T-helper 9 cell (primary cell): Measurements from ENCODE around the gene NAV3.

Experiments
- DNase-seq: peaks from one replicate; pipeline ENCODE4 v3.0.0-alpha.2; 2020

Gene NAV3

DNA sequence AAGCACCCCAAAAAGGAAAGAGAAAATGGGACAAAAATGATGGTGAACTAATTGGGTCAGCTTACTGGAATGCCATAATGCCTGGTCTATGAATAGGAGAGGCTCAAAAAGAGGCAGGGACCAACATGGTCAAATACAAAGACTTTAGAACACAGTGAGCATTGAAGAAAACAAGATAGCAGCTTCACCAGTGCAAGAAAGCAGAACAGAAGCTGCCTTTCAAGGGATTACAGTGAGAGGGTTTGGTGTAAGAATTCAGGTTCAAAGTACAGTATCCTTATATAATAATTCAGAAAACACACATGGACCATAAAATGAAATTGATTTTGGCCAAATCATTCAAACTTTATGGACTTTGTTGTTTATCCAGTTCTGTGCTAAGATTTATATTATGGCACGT, 162.1 kb downstream of the NAV3 start:
- no peak for DNase-seq

DNA sequence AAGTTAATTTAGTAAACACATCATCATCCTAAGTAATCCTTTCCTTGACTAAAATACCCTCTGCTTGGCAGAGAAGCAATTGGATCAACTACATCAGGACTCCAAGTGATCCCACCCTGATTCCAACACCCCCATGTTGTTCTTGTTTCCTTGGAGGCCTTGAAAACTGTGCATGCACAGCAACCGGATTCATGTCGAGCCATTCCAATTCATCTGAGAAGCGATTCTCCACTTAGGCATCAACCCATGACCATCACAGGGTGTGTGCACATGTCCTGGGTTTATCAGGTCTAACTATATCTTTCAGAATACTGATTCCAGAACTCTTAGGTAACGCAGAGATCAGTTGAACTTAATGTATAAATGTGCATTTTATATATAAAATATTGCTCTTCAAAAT, 163.0 kb downstream of the NAV3 start:
- no peak for DNase-seq

DNA sequence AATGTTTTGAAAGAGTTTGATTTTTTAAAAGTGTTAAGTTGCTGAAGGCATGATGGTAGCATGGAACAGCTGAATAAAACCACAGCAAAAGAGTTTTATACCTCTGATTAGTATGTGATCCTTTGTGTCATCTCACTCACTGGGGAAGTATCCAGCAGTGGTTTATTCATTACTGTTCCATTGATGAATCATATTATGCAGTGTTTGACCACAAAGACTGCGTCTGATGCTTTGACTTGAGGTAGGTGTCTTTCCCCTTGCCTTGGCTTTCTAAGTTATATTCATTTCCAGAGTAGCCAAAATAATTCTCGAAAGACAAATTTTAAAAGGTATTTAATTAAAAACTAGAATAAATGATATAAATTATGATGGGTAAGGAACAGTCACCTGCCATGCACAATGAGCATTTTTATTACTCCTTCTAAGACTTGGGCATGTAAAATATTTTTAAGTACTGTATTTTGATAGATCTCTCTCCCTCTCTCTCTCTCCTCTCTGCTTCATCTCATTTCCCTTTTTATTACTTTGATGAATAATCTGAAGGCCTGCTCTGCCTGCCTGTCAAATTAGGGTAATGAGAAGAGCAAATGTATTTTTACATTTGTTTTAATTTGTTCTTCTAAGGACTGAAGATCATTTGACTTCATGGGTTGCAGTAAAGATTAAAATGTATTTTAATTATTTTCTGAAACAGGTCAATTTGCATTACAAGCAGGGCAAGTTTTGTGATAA, 164.9 kb downstream of the NAV3 start:
- no peak for DNase-seq

DNA sequence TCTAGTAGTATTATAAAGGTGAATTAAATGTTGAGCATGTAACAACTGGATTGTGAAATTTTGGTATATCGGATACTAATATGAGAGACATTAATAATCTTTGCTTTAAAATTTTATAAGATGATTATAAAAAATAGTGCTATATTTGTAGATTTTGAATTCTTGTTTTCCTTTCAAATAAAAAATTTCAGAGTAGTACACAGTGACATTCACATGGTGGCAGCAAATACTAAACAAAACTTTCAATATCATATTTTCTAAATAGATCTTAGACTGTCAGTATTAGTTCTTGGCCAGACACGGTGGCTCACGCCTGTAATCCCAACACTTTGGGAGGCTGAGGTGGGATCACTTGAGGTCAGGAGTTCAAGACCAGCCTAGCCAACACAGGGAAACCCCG, 166.0 kb downstream of the NAV3 start:
- DNase-seq = no peak

DNA sequence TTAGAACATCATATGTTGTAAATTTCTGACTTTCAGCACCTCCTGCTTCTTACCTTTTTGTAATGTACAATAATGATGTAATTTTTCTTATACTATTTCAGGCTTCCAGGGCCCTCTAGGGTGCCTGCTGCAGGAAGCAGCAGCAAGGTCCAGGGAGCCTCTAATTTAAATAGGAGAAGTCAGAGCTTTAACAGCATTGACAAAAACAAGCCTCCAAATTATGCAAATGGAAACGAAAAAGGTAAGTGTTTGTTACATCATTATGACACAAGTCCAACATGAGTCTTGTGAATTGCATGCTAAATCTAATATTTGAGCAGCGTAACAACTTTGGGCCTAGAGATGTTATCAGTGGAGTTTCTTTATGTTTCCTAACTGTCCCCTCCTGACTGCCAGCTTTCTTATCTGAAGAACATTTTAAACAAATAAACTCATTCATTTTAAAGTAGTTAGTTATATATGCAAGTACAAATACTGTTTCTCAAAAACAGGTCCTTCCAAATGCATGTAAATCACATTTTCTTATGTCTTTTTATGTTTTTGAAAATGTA, 167.6 kb downstream of the NAV3 start:
- DNase-seq = no peak

DNA sequence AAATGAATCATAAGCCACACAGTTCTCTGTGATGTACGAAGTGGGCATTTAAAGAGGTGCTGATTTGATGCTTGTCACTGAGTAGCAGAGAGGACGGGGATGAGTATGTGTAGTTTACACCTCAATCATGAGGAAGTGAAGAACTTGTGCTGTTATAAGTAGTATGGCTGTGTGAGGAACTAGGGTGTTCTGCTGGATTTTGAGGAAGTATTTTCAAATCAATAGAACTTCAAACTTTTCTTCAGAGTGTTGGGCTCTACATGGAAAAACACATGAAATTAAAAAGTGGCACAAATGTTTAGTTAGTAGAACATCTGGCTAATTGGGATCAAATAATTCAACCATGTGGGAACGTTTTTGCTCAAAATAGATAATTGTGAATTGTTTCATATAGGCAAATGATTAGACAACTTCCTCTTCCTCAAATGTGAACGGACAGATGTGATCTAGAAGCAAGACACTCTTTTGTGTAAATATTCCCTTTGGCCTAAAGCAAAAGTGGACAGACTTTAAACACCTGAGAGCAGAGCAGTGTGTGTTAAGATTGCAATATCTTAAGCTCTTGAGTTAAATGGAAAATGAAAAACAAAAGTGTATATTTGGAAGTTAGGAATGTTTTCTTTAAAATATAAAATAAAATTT, 168.5 kb downstream of the NAV3 start:
- no peak for DNase-seq

DNA sequence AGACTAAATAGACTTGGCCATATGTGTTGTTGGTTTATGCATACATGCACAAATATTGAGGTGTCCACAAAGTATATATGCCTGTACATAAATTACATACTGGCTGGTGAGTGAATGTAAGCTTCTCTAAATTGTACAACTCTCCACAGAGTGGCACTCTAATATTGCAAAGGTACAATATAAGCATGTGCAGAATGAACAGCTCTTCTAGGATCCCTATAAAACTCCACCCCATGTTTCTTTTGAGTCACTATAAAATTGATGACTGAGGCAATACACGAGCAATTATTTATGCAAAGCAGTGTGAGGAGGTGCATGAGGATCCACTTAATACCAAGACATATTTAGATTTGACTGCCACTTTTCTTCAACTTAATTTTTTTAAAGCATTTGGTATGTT, 172.2 kb downstream of the NAV3 start:
- DNase-seq = no peak

DNA sequence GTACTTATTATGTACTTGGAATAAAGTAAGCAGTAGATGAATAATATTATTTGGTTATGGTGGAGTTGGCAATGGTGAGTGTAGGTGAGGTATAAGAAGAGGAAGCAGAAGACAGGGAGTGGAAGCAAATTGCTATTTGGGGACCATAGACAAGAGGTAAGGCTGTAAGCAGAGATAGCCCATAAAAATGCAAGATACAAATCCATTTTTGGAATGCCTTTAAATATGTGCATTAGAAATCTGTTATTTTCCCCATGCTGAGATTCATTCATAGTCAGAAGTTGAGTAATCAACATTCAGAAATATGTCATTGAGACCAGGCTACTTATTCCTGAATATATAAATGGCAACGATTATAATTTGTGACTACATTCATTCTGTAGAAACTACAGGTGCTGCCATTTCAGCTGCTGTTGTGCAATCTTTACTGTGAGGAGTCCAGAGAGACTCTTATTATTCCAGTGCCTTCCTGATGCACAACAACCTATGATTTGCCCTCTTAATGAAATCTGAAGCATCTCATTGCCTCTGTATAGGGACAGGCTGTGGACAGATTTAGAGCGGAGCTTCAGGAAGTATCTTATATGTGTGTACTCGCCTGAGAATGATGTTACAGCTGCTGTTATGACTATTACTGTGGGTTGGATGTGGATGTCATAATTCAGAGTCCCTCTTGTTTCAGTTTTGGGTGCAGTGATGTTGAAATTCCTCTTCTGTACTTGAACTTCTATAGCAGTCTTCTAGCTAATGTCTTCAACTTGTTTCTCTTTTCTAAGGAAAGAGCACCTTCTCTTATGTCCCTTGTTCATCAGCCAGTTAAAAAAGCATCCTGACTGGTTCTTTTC, 173.8 kb downstream of the NAV3 start:
- DNase-seq = no peak

DNA sequence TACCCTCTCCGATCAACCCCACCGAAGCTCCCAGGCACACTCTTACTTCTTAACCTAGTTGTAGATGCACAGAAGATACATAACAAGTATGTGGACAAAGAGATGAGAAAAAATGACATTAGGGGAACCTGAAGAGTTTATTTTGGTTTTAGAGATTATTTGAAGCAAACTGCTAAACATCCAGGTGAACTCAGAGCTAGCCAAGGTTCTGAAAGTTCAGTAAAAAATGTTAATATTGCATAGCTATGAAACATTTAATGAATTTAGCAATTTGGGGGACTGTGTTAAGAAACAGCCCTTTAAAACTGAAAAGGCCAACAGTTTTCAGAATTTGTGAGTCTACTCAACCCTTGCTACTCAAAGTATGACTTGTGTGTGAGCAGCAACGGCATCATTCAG, 174.4 kb downstream of the NAV3 start:
- no peak for DNase-seq

DNA sequence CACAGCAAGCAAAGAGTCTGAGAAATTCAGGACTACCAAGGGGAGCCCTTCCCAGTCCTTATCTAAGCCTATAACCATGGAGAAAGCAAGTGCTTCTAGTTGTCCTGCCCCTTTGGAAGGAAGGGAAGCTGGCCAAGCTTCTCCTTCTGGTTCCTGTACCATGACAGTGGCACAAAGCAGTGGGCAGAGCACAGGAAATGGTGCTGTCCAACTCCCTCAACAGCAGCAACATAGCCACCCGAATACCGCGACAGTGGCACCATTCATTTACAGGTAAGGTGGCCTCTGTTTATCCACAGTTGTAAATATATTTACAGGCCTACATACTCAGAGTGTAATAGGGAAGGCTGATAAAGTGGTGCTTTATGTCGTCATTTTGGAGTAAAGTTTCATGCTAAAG, 176.5 kb downstream of the NAV3 start:
- DNase-seq = no peak

DNA sequence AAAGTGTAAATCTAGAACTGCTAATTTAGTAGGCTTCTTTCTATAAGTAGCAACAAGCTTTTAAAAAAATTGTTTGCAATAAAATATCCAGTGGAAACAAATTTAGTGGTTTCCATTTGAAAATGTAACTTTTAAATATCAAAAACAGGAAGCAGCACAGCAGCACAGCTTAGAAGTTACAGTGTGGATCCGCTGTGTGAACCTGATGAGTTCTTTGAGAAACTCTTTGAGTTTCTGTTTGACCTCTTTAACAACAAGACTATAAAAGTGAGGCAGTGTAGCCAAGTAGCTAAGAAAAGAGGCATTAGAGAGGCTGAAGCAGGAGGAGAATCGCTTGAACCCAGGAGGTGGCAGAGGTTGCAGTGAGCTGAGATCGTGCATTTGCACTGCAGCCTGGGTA, 178.3 kb downstream of the NAV3 start:
- no peak for DNase-seq

DNA sequence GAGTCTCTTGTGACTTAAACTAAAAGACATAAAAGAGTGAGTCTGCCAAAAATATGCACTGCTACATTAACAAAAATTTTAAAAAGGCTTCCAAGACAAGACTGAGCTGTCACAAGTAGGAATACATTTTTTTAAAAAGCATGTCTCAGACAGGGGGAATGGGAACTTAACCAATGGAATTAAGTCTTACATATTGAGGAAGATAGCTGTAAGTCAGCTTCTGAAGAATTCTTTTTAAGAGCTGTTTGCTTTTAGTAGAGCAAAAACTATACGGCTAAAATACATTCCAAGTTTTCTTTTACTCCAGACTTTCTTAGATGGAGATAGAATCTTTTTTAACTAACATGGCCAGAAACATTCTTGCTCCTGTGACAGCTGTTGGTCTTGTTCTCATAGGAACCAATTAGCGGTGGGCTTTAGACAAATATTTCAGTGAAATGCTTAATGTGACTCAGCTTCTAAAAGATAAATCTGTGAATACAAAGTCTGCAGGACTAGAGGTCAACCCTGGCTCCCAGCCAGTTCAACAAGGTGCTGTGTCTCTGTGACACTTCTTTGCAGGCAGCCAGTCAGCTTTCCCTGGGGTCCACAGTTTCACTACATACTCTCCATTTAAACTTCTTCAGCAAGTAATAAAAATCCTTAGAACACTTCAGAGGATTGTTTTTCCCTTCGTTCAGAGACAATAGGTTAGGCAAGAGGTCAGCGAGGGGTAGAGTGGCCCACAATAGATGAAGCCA, 187.6 kb downstream of the NAV3 start:
- no peak for DNase-seq

DNA sequence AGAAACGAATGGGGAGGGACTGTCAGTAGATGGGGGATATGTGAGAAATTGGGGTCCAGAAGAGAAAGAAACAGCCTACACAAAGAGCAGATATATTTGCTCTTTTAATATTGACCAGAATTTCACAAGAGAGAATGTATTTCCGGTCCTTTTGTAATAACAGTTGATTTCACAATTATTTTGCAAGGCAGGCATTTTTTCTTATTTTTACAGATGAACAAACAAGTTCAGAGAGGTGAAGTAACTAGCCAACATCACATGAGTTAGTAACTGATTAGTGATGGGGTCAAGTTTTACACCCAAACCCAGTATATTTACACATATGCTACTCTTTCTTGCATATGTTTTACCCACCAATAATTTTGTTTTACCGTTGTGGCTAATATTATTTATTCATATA, 188.2 kb downstream of the NAV3 start:
- no peak for DNase-seq

DNA sequence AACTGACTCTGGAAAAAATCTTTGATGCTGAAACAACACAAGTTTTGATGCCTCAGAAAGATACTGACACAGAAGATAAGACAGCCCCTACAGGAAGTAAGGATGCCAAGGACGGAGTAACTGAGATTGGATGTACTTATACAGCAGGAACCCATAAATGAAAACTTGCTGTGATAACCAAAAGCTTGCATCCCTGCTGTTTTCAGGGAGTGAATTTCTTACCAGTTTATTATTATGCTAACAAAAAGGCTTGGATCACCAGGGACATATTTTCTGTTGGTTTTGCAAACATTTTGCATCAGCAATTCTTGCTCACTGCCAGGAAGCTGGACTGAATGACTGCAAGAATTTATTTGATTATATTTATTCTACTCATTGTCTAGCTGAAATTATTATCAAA, 197.7 kb downstream of the NAV3 start:
- DNase-seq = no peak

DNA sequence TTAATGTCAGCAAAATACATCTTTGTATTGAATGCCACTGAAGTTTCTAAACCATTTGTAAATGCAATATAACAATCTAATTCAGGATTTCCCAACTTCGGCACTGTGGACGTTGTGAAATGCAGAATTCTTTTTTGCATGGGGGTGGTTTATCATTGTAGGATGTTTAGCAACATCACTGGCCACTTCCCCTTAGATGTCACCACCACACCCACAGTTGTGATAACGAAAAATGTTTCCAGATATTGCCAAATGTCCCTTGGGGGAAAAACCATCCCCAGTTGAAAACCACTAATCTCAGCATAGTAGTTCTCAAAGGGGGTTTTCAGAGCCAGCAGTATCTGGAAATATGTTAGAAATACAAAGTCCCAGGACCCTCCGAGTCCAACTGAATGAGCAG, 203.3 kb downstream of the NAV3 start:
- no peak for DNase-seq

DNA sequence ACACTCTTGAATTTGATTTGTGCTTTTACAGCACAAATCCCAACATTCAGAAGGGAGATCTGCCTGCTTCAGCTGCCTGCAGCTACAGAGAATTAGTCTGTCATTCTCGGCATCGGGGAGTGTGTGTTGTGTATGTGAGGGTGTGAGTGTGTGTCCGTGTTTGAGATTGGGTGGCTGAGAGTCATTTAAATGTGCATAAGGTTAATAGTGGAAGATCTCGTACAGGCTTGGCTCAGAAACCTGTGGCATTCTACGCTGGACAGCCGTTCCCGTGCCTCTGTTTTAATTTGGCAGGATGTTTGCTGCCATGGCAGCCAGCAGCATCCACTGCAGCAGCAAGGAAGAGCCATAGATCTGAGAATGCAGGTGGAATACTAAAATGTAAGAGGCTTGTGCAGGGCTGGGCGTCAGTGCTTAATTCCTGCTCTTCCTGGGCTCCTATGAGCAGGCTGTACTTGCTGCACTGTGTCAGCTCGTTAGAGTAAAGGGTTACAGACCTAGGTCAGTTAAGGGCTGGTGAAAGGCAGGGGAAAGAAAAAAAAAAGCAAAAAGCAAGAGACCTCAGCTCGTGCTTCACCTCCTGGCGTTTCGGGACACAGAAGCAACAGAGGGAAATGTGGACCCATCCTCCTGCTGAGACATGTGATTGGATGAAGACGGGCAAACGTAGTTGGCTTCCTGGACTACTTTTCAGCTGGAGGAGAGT, 205.4 kb downstream of the NAV3 start:
- no peak for DNase-seq

DNA sequence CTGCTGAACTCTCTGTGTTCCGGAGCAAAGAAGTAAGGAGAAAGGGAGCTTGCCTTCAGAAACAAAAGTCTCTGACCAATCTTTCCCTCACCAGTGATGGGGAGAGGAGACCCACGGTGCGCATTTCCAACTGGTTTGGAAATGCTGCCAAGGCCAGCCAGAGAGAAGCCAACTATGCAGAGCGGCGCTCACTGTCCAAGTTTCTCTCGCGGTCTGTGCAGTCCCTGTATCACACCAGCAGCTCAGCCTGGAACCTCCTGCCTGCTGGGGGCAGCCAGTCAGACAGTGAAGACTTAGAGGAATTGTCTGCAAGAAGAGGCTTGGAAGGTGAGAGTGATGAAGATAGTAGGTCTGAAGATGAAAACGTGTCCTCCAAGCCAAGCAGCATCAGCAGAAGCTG, 206.2 kb downstream of the NAV3 start:
- DNase-seq = no peak

DNA sequence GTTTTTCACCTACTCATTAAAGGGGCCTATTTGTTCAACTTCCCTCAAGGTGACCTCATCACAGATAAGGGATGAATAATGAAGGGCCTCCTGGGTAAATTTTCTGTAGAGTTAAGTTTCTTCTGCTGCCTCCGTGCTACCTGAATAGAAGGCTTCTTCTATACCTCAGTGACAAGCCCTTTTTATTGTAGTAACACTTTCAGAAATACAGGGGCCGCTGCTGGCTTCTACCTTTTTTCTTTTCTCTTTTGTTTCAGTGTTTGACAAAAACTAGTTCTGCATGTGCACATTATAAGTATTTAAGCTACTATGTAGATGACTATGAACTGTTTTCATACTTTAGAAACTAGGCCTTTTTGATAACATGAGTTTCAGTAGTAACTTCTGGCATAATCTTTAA, 207.0 kb downstream of the NAV3 start:
- DNase-seq = no peak

DNA sequence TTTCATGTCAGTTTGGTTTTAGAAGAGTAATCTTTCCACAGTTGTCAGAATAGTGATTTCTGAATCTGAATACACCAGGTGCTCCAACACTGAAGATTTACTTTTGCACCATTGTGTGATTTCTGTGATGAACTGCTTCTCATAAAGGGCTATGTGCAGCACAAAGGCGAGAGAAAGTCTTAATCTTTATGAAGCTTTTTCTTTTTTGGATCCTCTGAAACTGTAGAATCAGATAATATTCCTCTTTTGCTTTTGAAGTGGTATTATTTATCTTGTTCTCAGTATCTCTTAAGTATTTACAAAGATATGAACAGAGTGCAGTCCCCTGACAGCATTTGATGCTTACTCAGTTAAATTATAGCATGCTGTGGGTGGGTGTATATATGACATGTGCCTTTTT, 207.8 kb downstream of the NAV3 start:
- no peak for DNase-seq

DNA sequence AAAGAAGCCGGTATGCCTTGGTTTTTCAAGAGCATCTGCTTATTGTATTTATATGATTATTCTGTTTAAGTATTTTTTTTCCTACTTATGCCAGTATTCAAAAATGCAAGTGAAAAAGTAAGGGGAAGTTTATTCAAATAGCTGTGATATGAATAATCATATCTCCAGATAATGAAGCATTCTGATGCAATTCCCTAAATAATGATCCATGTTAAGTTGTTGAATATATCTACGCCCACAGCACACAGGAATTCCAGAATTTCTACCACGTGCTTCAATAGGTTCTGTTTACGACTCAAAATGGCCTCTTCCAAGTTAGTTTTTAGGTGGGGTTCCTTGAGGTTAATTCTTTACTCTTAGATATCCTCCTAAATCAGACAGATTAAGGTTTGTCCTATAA, 208.3 kb downstream of the NAV3 start:
- no peak for DNase-seq

DNA sequence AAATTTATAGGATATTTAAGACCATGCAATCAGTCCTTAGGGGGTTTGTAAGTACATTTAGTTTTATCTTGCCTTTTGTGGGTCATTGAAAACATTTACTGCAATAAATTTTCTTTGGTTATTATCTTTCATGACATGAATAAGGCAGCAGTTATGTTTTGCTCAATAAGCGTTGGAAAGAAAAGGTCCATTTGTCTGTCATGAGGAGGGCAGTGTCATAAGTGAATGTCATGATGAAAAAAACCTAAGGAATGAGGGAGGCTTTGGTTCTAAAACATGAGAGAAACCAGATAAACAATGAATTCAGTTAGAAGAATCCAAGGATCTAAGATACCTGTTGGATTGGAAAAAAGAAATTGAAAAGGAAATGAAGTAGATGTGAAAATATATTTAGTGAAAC, 209.4 kb downstream of the NAV3 start:
- no peak for DNase-seq

DNA sequence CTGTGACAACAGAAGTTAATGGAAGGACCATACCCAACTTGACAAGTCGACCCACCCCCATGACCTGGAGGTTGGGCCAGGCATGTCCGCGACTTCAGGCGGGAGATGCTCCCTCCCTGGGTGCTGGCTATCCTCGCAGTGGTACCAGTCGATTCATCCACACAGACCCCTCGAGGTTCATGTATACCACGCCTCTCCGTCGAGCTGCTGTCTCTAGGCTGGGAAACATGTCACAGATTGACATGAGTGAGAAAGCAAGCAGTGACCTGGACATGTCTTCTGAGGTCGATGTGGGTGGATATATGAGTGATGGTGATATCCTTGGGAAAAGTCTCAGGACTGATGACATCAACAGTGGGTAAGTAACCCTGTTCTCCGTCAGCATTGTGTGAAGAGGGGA, 220.1 kb downstream of the NAV3 start:
- DNase-seq = no peak
